ENCODE data around the gene RPA4.

DNA sequence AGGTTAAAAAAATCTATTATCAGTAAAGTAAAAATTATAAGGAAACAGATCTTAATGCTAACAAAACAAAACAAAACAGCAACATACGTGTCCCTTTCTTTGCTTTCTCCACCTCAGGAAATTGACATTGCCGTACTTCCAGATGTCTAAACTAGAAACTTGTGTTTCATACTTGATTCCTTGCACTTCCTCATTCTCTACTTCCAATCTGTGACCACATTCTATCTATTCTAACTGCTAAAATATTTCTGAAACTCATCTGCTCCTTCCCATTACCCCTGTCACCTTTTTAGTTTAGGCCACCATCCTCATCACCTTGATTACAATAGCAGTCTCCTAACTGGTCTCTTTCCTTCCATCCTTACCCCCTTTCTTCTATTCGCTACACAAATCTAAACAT, 22.5 kb upstream of the RPA4 start:
- TF ChIP-seq, protein P1, sequence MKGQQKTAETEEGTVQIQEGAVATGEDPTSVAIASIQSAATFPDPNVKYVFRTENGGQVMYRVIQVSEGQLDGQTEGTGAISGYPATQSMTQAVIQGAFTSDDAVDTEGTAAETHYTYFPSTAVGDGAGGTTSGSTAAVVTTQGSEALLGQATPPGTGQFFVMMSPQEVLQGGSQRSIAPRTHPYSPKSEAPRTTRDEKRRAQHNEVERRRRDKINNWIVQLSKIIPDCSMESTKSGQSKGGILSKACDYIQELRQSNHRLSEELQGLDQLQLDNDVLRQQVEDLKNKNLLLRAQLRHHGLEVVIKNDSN (IDR thresholded peaks at IDR 0.05): no peak
- no peak for TF ChIP-seq YY1 (IDR thresholded peaks at IDR 0.05; ENCODE audit: low read depth)
- TF ChIP-seq FOXM1 (IDR thresholded peaks at IDR 0.05; ENCODE audit: borderline replicate concordance, low read depth): no peak
- TF ChIP-seq, protein P2, sequence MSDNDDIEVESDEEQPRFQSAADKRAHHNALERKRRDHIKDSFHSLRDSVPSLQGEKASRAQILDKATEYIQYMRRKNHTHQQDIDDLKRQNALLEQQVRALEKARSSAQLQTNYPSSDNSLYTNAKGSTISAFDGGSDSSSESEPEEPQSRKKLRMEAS (IDR thresholded peaks at IDR 0.05): no peak
